ENCODE measurements around the gene HOXB2. TPM values are rescaled to one million over a fixed set of nuclear protein-coding genes. Genes with fewer than 3 reads are reported as not detected.
"Not testable (repeated sequence)": the region's sequence is repeated elsewhere in the genome, so short reads cannot be mapped to it uniquely, and the experiment has no call there.

The HOXB2 gene
- total RNA-seq, 1 donor from 2014 or later, result not detected

DNA sequence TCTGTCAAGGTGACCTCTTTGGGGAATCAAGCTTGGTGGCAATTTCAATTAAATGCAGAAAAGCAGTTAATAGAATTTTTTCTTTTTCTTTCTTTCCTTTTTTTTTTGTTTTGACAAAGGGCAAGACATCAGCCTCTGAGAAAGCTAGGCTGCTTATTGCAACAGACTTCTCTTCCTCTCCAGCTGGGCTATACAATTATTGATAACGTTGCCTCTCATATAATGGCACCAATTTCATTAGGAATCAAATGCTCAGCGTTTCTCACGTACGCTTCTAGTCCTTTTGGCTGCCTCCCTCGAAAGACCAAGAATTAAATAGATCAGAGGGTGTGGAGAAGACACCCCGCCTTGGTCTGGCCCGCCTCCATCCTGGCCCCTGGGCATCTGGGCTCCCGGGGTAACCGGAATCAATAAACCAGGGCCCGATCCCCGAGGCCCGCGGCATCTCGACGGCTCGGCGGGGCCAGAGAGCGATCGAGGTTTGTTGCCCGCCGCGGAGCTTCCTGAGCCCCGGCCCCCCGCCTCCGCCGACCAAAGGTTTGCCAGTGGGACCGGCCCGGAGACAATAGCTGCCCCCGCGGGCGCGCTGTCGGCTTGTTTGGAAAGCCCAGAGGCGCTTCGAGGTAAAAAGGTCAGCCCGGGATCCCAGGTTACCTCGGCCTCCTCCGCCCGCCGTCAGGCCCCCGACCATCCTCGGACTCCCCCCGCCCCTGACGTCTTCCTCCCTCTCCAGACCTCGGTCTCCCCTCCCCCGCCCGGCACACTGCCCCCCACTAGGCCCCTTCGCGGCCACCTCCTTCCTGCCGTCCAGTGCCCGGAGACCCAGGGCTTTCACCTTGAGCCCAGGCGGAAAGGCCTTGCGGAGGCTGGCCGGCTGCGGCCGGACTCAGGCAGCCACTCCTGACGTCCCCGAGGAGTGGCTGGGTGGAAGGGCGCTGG, 18.0 kb downstream of the HOXB2 start:
- no peak for FAIRE-seq
- DNase-seq (ENCODE audit: low spot score in 2 of 2), result no peak

DNA sequence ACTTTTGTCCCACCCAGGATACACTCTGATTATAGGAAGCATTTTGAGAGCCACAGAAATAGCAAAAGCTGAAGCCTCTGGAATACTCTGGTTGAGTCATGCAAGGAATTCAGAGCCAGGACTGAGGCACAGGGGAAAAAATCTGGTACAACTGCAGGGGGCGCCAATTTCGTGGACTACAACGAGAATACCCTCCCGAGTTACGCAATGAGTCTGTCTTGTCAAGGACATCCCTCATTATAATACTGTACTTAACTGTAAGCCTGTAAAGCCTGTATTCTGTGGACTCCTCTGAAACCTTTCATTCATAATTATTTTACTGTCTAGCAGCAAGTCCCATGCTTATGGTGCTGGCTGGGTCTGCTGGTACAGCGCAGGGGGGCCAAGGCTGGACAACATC, 21.9 kb downstream of the HOXB2 start:
- FAIRE-seq (no peak), DNase-seq (ENCODE audit: low spot score in 2 of 2) (no peak)

DNA sequence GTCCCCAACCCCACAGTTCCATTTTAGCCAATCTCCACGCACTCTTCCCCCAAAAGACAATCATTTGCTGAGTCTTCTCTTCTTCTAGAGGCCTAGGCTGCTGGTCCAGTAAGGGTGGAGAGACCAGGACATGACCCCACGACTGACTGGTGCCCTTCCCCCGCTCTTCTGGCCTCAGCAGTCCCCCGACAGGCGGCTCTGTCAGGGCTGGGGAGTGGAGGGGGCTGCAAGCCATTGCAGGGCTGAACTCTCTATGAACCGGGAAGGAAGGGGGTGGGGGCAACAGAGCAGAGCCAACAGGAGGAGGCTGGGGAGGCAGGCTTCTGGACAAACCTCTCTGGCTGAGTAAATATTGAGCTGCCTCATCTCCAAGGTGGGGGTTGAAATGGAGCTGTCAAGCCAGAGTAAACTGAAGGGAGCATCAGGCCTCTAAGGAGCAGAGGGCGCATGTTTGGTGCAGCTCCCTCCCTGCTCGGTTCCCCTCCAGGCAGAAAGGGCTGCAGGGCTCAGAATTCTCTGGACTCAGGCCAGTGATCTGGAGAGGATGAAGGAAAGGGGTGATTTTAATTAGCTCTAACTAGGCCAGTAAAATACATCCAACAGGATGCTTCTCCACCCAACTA, 22.8 kb downstream of the HOXB2 start:
- no peak for DNase-seq (ENCODE audit: low spot score in 2 of 2)
- FAIRE-seq, result no peak

DNA sequence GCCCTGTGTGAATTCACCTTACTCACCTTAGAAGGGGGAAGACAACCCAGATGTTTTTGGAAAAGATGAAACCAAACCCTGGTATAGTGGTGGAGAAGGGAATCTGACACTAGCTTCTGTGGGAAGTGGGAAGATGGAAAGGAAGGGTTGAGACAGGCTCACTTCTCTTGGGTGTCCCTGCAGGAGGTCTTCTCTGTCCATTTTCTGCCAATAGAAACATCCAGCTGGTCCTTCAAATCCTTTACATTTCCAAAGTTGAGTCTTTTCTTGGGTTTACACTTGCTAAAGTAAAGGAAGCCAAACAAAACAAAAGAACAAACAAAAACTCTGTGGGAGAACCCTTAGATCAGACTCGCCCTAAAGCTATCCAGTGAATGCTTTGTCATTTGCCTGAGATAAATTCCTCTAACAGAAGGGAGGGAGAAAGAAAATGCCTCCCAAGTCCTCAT, 24.3 kb downstream of the HOXB2 start:
- no peak for FAIRE-seq
- no peak for DNase-seq (ENCODE audit: low spot score in 2 of 2)

DNA sequence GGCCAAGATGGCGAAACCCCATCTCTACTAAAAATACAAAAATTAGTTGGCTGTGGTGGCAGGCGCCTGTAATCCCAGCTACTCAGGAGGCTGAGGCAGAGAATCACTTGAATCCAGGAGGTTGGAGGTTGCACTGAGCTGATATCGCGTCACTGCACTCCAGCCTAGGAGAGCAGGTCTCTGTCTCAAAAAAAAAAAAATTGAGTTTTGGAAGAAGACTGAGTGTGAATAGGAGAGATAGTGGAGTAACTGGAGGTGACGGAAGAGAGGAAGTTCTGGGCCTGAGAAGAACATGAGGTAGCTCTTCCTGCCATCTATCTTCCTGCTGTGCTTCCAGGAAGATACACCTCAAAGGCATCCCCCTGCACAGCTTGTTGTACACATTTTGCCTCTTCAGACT, 25.5 kb downstream of the HOXB2 start:
- FAIRE-seq, result no peak
- DNase-seq (ENCODE audit: low spot score in 2 of 2), result no peak

DNA sequence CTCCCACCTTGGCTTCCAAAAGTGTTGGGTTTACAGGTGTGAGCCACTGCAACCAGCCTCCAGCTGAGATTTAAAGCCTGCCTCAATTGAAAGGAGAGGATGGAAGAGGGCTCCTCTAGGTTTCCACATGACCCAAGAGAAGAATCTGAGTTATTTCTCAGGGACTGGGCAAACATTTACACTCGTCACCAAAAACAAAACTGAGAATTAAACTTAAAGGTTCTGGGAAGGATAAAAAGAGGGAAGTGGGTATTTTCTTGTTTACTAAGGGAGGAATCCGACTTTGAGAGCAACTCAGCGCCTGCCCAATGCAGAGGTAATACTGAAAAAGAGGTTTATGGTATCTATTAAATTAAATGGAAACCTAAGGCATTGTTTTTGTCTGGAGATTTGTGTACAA, 27.4 kb downstream of the HOXB2 start:
- FAIRE-seq, result no peak
- DNase-seq (ENCODE audit: low spot score in 2 of 2), result no peak

DNA sequence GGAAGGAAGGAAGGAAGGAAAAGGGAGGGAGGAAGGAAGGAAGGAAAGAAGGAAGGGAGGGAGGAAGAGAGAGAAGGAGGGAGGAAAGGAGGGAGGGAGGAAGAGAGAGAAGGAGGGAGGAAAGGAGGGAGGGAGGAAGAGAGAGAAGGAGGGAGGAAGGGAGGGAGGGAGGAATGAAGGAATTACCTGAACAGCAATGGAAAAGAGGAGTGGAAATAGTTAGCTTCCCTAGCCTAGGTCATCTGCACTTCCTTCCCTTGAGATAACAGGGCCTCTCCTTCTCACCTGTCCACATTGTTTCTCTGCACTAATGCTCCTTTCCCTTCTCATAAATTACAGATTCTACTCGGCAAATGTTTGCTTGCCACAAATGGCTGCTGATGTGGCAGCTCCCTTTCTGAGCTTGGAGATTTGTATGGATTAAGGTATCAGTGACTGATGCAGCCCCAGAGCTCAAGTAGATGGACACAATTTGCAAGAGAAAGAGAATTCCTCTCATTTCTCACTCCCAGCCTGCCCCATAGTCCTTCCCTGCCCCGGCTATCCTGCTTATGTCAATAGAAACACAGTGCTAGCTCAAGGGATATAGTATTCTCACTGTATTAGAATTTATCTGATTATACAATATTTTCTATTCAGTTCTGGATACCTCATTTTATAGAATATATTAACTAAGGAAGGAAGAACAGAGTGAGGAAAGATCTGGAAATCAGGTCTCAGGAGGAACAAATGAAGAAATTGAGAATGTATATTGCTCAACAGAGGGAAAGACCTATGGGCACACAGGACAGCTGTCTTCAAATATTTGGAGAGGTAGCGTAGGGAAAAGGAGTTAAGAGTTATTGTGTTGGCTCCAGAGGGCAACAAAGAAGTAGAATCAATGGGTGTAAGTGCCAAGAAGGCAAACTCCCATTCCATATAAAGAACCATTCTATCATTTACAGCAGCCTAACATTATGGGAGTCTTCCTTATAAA, 28.7 kb downstream of the HOXB2 start:
- DNase-seq (ENCODE audit: low spot score in 2 of 2) (no peak), FAIRE-seq (no peak)

DNA sequence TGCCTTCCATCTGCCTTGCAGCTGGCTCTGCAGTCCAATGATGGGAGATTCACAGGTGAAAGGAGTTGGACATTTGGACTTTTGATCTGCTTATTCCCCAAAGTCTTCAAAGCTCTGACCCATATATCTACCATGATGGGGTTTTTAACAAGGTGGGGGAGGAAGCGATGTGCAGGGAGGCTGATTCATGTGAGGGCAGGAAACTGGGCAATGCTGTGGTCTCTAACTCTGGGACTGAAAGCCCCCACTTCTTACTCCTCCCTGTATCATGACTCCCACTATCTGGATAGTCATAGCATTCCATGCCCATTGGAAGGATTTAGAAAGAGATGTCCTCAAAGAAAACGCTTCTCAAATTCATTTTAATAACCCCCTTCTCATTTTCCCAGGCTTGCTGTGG, 30.4 kb downstream of the HOXB2 start:
- FAIRE-seq, result no peak
- no peak for DNase-seq (ENCODE audit: low spot score in 2 of 2)

DNA sequence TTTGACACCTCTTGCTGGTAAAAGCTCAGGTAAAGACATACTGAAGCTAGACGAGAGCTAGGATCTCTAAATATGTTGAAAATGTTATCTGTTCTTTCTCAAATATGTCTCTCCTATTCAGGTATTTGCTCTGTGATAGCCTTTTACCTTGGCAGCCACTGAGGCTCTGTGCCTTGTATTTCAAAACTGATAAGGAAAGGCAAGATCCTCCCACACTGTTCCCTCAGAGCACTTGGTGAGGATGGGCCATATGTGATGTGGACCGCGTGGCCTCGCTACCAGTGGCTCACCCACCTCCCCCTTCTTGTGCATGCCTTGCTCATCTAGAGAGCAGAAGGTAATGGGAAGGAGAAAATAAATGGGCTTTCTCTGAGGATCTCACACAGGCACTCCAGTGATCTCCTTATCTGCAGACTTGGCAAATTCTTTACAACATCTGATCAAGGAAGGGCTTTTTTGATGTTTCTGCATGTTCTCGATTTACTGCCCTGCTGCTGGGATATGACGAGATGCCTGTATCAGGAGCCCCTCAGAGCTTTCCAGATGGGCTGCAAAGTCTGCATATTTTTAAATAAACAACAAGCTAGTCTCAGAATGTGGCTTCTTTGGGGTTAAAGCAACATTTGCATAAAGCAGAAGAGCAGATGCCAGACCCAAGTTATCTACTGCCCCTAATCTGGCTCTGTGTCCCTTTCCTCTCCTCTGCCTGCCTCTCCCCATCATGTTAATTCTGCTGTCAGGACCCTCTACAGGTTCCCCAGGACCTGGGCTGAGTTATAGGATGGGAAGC, 31.0 kb downstream of the HOXB2 start:
- DNase-seq (ENCODE audit: low spot score in 2 of 2) (no peak), FAIRE-seq (no peak)

DNA sequence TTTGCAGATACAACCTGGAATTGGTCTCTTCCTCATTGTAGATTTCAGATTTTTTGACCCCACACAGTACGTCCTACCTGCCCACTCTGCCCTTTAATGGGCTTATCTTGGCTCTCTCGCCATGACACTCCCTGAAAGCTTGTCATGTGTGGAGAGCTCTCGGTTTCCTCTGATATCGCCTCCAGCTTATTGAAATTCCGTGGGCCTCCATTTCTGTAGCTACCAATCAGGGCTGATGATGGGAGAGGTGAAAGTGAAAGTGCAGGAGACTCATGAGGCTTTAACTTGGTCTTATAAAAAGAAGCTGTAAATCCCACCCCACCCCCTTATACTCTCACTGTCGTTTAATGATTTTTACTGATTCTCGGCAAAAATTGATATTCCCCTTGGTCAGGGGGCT, 31.8 kb downstream of the HOXB2 start:
- DNase-seq (ENCODE audit: low spot score in 2 of 2) (no peak), FAIRE-seq (no peak)

DNA sequence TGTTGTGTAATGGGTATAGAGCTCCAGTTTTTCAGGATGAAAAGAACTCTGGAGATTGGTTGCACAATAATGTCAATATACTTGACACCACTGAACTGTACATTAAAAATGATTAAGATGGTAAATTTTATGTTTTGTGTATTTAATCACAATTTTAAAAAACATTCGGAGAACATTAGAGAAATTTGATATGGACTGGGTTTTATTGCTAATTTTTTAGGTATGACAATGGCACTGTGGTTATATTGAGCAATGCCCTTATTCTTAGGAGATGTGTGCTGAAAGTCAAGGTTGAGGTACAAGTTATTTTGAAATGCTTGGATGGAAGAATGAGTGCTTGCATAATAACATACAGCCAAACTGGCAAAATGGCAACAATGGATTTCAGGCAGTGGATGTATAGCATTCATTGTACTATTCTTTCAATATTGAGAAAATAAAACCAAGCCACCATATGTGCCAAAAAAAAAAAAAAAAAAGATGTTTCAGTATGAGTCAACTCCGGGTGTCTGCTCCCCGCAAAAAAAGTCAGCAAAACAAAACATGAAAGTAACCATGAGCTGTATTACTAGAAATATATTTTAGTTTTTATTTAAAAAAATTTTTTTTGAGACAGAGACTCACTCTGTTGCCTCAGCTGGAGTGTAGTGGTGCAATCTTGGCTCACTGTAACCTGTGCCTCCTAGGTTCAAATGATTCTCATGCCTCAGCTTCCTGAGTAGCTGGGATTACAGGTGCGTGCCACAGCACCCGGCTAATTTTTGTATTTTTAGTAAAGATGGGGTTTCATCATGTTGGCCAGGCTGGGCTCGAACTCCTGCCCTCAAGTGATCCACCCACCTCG, 33.9 kb downstream of the HOXB2 start:
- DNase-seq (ENCODE audit: low spot score in 2 of 2) (no peak), FAIRE-seq (no peak)

DNA sequence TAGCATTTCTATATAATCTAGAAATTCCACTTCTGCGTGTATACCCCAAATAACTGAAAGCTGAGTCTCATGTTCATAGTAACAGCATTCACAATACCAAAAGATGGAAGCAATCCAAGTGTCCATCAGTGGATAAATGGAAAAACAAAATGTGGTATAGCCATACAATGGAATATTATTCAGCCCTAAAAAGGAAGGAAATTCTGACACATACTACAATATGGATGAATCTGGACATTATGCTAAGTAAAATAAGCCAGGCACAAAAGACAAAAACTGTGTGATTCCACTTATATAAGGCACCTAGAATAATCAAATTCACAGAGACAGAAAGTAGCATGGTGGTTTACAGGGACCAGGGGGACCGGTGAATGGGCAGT, 34.5 kb downstream of the HOXB2 start:
- DNase-seq (ENCODE audit: low spot score in 2 of 2) (no peak), FAIRE-seq (no peak)

DNA sequence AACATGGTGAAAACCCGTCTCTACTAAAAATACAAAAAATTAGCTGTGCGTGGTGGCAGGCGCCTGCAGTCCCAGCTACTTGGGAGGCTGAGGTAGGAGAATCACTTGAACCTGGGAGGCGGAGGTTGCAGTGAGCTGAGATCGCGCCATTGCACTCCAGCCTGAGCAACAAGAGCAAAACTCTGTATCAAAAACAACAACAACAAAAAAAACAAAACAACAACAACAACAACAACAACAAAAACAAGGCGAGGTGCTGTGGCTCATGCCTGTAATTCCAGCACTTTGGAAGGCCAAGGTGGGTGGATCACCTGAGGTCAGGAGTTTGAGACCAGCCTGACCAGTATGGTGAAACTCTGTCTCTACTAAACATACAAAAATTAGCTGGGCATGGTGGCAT, 35.2 kb downstream of the HOXB2 start:
- not testable (repeated sequence) for DNase-seq (ENCODE audit: low spot score in 2 of 2); FAIRE-seq

DNA sequence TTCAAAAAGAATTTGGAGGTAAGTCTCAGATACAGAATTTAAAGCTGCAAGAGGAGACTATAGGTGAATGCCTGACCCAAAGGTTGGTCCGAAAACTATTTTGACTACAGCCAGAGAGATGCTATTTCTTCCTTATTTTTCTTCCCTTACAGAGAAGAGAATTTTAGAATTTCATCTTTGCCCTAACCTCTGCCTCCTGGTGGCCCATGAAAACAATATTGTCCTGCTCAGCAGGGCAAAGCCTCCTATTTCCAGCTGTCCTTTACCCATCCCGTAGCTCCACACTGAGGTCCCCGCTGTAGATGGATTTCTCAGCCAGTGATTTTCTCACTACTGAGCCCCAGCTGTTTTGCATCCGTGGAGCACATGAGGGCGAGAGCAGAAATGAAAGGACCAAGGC, 38.7 kb downstream of the HOXB2 start:
- FAIRE-seq (no peak), DNase-seq (ENCODE audit: low spot score in 2 of 2) (no peak)

DNA sequence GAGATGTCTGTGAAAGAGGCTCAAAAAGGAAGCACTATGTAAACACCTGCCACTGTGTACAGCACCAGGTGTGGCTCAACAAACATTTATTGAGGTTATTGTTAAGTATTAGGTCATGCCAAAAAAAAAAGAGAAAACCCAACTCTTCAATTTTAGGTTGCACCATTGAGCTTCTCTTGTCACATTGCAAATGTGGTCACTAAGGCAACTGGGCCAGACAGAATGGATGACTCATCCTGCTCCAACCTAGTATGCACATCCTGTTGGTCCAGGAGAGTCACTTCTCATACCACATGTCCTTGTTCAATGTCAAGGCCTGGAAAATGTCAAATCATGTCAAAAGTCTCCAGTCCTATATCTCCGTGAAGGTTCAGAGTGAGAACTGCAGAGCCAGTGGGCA, 39.1 kb downstream of the HOXB2 start:
- DNase-seq (ENCODE audit: low spot score in 2 of 2) (no peak), FAIRE-seq (no peak)

DNA sequence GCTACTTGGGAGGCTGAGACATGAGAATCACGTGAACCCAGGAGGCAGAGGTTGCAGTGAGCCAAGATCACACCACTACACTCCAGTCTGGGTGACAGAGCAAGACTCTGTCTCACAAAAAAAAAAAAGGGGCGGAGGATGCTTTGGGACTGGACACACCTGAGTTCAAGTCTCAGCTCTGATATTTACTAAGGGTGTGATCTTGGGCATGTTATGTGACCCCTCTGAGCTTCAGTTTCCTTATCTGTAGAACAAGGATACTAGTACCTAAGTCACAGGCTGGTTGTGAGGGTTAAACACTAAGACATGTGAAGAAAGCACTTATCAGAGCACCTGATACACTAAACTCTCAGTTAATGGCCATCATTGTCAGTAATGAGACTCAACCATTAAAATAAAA, 40.0 kb downstream of the HOXB2 start:
- FAIRE-seq (no peak), DNase-seq (ENCODE audit: low spot score in 2 of 2) (no peak)

DNA sequence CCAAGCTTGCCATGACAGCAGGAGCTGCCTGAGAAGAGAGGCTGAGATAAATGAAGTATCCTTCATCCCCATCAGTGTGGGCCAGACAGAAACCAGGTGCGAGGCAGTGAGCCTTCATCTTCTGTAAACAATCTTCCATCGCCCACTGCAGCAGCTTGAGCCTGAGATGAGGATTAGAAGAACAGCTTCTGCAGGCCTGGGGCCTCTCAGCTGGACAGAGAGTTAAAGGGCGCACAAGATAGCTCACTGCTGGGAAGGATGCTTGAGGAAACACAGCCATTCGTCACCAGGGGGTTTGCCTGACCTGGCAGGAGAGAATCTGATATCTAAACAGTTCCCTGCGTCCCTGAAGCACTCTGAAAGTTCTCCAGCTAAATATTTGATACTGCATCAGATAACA, 41.2 kb downstream of the HOXB2 start:
- DNase-seq (ENCODE audit: low spot score in 2 of 2) (no peak), FAIRE-seq (no peak)

DNA sequence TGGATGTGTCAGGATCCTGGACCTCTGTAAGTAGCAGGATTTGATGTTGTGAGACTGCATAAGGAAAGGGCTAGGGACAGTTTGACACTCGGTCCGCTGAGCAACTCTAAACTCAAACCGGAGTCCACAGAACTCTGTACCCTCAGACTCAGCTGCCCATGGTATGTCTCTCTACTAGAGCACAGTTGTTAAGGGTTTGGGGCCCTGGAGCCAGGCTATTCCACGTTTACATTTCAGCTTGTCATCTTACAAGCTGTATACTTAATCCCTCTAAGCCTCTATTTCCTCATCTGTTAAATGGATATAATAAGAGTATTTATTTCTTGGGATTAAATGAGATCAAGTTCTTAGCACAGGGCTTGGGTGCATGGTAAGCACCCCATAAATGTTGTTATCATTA, 42.0 kb downstream of the HOXB2 start:
- no peak for FAIRE-seq
- no peak for DNase-seq (ENCODE audit: low spot score in 2 of 2)

DNA sequence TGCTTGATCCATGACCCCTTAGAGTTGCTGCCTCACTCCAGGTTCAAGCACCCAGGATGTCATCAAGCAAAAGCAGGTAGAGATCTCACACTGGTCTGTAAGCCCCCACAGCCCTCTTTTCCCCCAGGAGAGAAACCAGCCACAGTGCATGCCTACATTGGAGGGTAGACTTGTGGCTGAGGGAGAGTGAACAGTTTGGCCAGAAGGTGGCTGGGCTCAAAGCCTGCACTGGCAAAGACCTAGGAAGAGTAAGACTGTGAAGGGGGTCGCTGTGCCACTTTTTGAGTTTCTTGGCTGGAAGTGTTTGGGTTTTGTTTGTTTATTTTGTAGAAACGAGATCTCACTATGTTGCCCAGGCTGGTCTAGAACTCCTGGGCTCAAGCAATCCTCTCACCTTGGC, 42.6 kb downstream of the HOXB2 start:
- FAIRE-seq (no peak), DNase-seq (ENCODE audit: low spot score in 2 of 2) (no peak)
